GM12878 (cell line): ENCODE data around the gene KDM4C. TPM values are rescaled to one million over a fixed set of nuclear protein-coding genes. Genes with fewer than 3 reads are reported as not detected.

Experiments used
- ATAC-seq: fragments of 200-7000 bp; cut with Tn5 transposase; 3 replicates; pipeline ENCODE4 v1.9.1; 2020; ENCODE audit warnings: mild to moderate bottlenecking, moderate library complexity
- BruUV-seq: library from RNA; stranded (reverse); fragments of 400-500 nt; replicated peaks from 2 replicates; lab custom pipeline; 2021; lab: Mats Ljungman, UMichigan
- CTCF ChIA-PET: fragments of 300-600 bp; sonication (Branson Sonifier 250); formaldehyde crosslinking; extraction: SDS; loops from one replicate; lab custom pipeline; 2021; ENCODE audit warnings: inconsistent platforms; lab: Yijun Ruan, JAX
- POLR2A ChIA-PET: fragments of 350-600 bp; formaldehyde crosslinking; extraction: SDS; loops from one replicate; lab custom pipeline; 2021; ENCODE audit warnings: inconsistent platforms; lab: Charles Lee
- RAD21 ChIA-PET: fragments of 300-600 bp; sonication (Branson Sonifier 250); formaldehyde crosslinking; loops from one replicate; lab custom pipeline; 2023; ENCODE audit warnings: antibody characterized with exemption; ENCODE audit not compliant: unreplicated experiment; lab: Charles Lee
- SMC1A ChIA-PET: fragments of 300-600 bp; sonication (Branson Sonifier 250); formaldehyde crosslinking; loops from one replicate; lab custom pipeline; 2023; ENCODE audit not compliant: unreplicated experiment, uncharacterized antibody; lab: Charles Lee
- DNase-seq: peaks from one replicate; pipeline ENCODE4 v3.0.0-alpha.2; 2011; ENCODE audit warnings: low read depth, low spot score
- FAIRE-seq: peaks from 3 replicates; lab custom pipeline; 2011; peaks lifted over from hg19 to GRCh38; lab: Jason Lieb, UNC
- H2AFZ ChIP-seq: 2 replicates; pipeline ENCODE4 v1.6.0; 2011; ENCODE audit warnings: low read depth, low read length, control low read depth; ENCODE audit not compliant: control insufficient read depth
- H3K27ac ChIP-seq: 2 replicates; pipeline ENCODE4 v1.5.1; 2011; ENCODE audit warnings: control low read depth; ENCODE audit not compliant: control insufficient read depth, insufficient read depth
- H3K27me3 ChIP-seq, 2 experiments: replicated peaks in 1 of 2; 2 replicates each; pipeline versions ENCODE4 v1.6.0 to v1.6.1; 2011; ENCODE audit warnings: low read length in 1 of 2; ENCODE audit not compliant: control insufficient read depth in 2 of 2, insufficient read depth in 2 of 2
- H3K36me3 ChIP-seq, 2 experiments: 2 replicates each; pipeline ENCODE4 v1.5.1; 2011; ENCODE audit warnings: low read length in 1 of 2; ENCODE audit not compliant: control insufficient read depth in 2 of 2, insufficient read depth in 2 of 2
- H3K4me1 ChIP-seq: 2 replicates; pipeline ENCODE4 v1.6.1; 2011; ENCODE audit warnings: mild to moderate bottlenecking, low read length, moderate library complexity, mixed read lengths; ENCODE audit not compliant: control insufficient read depth, insufficient read depth
- H3K4me2 ChIP-seq: 2 replicates; pipeline ENCODE4 v1.6.0; 2011; ENCODE audit warnings: control low read depth; ENCODE audit not compliant: control insufficient read depth, insufficient read depth
- H3K4me3 ChIP-seq: fragments of 200-600 bp; sonication (generic); 2 replicates; pipeline ENCODE4 v1.5.1; 2016
- H3K79me2 ChIP-seq: 2 replicates; pipeline ENCODE4 v1.6.0; 2011; ENCODE audit warnings: low read length; ENCODE audit not compliant: control insufficient read depth, insufficient read depth
- H3K9ac ChIP-seq: 2 replicates; pipeline ENCODE4 v1.8.0; 2011; ENCODE audit warnings: low read length, control low read depth, mixed read lengths; ENCODE audit not compliant: control insufficient read depth, insufficient read depth
- H3K9me3 ChIP-seq: replicated peaks from 3 replicates; pipeline ENCODE4 v1.5.1; 2011; ENCODE audit warnings: mild to moderate bottlenecking, low read length; ENCODE audit not compliant: control insufficient read depth, insufficient read depth
- H4K20me1 ChIP-seq: 2 replicates; pipeline ENCODE4 v1.6.0; 2011; ENCODE audit not compliant: control insufficient read depth, insufficient read depth
- JUNB ChIP-seq: IDR thresholded peaks from 2 replicates; pipeline ENCODE4 v1.6.1; 2016; ENCODE audit warnings: antibody characterized with exemption, mild to moderate bottlenecking
- NRF1 ChIP-seq: conservative IDR thresholded peaks from 2 replicates; pipeline ENCODE4 v1.6.1; 2011; ENCODE audit warnings: mild to moderate bottlenecking, low read depth, low read length, improper control_type of control experiment
- RUNX3 ChIP-seq: IDR thresholded peaks from 2 replicates; pipeline ENCODE4 v1.6.1; 2012; ENCODE audit warnings: low read length, inconsistent platforms
- TCF7 ChIP-seq: IDR thresholded peaks from 2 replicates; pipeline ENCODE4 v1.6.1; 2014; ENCODE audit warnings: antibody characterized with exemption, borderline replicate concordance
- WGBS: methylation state at CpG from one replicate; pipeline ENCODE4 v1.1.6; 2016; ENCODE audit warnings: low lambda C conversion rate; ENCODE audit not compliant: insufficient replicate concordance, insufficient coverage; ENCODE audit errors: missing lambda C conversion rate; 5-methylcytosine and 5-hydroxymethylcytosine counted together
- in situ Hi-C: fragments of 300-500 bp; cut with MboI; formaldehyde crosslinking; loops from 9 replicates; pipeline ENCODE4 v1.14.3; 2018; ENCODE audit warnings: mixed read lengths
- intact Hi-C: fragments of 100-400 bp; cut with micrococcal nuclease; formaldehyde crosslinking; loops from one replicate; pipeline ENCODE4 v1.14.2; 2022; ENCODE audit not compliant: unreplicated experiment
- polyA plus RNA-seq, 11 experiments: library from polyadenylated mRNA; depleted of rRNA in 4 of 11; unstranded in 6 of 11; stranded (reverse) in 5 of 11; fragments of >200 nt; fragmentation: Nextera tagmentation in 4 of 11; fragmentation: Illumina TruSeq in 1 of 11; extraction: Ambion mirVana in 4 of 11; extraction: Trizol in 1 of 11; gene quantifications; 1 replicate in 1 of 11; 2 replicates in 10 of 11; pipeline versions ENCODE4 v1.2.1 to v1.2.3, GENCODE V29; 2011 to 2016; ENCODE audit warnings: inconsistent platforms in 2 of 11, missing spikeins in 2 of 11, low read depth in 1 of 11
- total RNA-seq, 4 experiments: library from RNA; depleted of rRNA in 3 of 4; stranded (reverse); fragments of >200 nt in 3 of 4; fragmentation: Illumina TruSeq in 1 of 4; extraction: Trizol in 1 of 4; gene quantifications; 2 replicates each; pipeline versions ENCODE4 v1.2.1 to v1.2.3, GENCODE V29; 2013 to 2021
- TF ChIP-seq, protein P1 (sequence below): fragments of 450-650 bp; IDR thresholded peaks from 2 replicates; pipeline ENCODE4 v1.6.1; 2018; ENCODE audit warnings: mild to moderate bottlenecking, low read depth, moderate library complexity; ENCODE audit not compliant: partially characterized antibody
- TF ChIP-seq, protein P2 (sequence below): IDR thresholded peaks from 2 replicates; pipeline ENCODE4 v1.6.1; 2012; ENCODE audit warnings: improper control_type of control experiment, low read depth, low read length; ENCODE audit not compliant: insufficient replicate concordance

KDM4C gene
- total and polyA plus RNA-seq, 10 of the 15 experiments (the other 5 are each of a cell fraction or from before 2014, with no cell fraction given): 6.8 to 41.2 (median 20.1) TPM

DNA sequence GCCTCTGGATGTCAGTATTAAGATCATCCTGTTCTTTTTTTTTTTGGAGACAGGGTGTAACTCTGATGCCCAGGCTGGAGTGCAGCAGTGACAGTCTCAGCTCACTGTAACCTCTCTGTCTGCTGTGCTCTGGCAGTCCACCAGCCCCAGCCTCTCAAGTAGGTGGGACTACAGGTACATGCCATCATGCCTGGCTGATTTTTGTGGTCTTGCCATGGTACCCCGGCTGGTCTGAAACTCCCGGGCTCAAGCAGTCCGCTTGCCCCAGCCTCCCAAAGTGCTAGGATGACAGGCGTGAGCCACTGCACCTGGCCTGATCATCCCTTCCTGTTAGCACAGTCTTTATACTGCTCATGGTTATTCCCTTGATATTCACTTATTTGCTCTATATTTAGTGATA lies 3.5 kb downstream of the KDM4C start:
- H3K79me2 ChIP-seq: peaks cover 81% of the 10 kb centered on the region
- no peak overlapping the region; the same call in 1 of the 2 replicates for H3K4me3 ChIP-seq
- no peaks in the 10 kb centered on the region; the same call in 2 of the 3 replicates for H3K9me3 ChIP-seq
- no peak overlapping the region for H3K27ac ChIP-seq
- peaks cover 4% of the 10 kb centered on the region for H3K4me1 ChIP-seq
- no peak overlapping the region for H2AFZ ChIP-seq
- TF ChIP-seq RUNX3 (0 out of 2 replicates have a peak, but pooled peaks have one; percentile 7), JUNB (no peak)
- ChIA-PET CTCF (interaction anchor here (1.3 kb wide), 1 partner anchor 66 kb away, joined by 4 read pairs; no protein-coding TSS in a partner anchor), RAD21 (no interaction called here), POLR2A (interaction anchor here (0.6 to 1.0 kb wide), 3 partner anchors 11 to 275 kb away, joined by 4 to 11 read pairs (median 10); no protein-coding TSS in a partner anchor), SMC1A (interaction anchor here (0.9 kb wide), 1 partner anchor 11 kb away, joined by 3 read pairs; no protein-coding TSS in a partner anchor)
- intact Hi-C loops (no loop called here), in situ Hi-C loops (no loop called here)
- H3K27me3 ChIP-seq: no peaks in the 10 kb centered on the region
- 6% methylated on average over 4 of the region's 4 CpGs for WGBS
- FAIRE-seq (no peak), DNase-seq (no peak), ATAC-seq (peak; percentile 0; the same call in 1 of the 3 replicates)
- H4K20me1 ChIP-seq: 0 out of 2 replicates have a peak, but pooled peaks cover 2% of the 10 kb centered on the region
- H3K9ac ChIP-seq: peak overlapping the region; percentile 12; the same call in 1 of the 2 replicates
- BruUV-seq: no TSS peak
- peak overlapping the region; percentile 52 for H3K4me2 ChIP-seq
- no peaks in the 10 kb centered on the region for H3K36me3 ChIP-seq

DNA sequence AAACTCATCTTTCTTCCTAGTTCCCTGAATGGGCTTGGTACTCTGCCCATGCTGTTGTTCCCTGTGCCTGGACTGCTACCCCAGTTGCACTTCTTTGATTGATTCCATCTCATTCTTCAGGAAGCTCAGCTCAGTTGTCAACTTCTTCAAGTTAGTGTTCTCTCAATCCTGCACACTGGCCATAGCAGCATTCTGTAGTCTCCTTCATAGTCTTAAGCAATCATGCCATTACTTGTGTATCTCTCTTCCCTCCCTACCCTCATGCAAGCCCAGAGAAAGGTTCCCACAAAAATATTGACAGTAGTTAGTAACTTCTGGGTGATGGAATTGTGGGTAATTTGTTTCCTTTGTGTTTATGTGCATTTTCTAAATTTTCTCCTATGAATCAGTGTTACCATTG lies 5.5 kb downstream of the KDM4C start:
- TF ChIP-seq TCF7 (no peak), NRF1 (no peak)
- TF ChIP-seq, protein P1, sequence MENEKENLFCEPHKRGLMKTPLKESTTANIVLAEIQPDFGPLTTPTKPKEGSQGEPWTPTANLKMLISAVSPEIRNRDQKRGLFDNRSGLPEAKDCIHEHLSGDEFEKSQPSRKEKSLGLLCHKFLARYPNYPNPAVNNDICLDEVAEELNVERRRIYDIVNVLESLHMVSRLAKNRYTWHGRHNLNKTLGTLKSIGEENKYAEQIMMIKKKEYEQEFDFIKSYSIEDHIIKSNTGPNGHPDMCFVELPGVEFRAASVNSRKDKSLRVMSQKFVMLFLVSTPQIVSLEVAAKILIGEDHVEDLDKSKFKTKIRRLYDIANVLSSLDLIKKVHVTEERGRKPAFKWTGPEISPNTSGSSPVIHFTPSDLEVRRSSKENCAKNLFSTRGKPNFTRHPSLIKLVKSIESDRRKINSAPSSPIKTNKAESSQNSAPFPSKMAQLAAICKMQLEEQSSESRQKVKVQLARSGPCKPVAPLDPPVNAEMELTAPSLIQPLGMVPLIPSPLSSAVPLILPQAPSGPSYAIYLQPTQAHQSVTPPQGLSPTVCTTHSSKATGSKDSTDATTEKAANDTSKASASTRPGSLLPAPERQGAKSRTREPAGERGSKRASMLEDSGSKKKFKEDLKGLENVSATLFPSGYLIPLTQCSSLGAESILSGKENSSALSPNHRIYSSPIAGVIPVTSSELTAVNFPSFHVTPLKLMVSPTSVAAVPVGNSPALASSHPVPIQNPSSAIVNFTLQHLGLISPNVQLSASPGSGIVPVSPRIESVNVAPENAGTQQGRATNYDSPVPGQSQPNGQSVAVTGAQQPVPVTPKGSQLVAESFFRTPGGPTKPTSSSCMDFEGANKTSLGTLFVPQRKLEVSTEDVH: no peak
- TF ChIP-seq, protein P2, sequence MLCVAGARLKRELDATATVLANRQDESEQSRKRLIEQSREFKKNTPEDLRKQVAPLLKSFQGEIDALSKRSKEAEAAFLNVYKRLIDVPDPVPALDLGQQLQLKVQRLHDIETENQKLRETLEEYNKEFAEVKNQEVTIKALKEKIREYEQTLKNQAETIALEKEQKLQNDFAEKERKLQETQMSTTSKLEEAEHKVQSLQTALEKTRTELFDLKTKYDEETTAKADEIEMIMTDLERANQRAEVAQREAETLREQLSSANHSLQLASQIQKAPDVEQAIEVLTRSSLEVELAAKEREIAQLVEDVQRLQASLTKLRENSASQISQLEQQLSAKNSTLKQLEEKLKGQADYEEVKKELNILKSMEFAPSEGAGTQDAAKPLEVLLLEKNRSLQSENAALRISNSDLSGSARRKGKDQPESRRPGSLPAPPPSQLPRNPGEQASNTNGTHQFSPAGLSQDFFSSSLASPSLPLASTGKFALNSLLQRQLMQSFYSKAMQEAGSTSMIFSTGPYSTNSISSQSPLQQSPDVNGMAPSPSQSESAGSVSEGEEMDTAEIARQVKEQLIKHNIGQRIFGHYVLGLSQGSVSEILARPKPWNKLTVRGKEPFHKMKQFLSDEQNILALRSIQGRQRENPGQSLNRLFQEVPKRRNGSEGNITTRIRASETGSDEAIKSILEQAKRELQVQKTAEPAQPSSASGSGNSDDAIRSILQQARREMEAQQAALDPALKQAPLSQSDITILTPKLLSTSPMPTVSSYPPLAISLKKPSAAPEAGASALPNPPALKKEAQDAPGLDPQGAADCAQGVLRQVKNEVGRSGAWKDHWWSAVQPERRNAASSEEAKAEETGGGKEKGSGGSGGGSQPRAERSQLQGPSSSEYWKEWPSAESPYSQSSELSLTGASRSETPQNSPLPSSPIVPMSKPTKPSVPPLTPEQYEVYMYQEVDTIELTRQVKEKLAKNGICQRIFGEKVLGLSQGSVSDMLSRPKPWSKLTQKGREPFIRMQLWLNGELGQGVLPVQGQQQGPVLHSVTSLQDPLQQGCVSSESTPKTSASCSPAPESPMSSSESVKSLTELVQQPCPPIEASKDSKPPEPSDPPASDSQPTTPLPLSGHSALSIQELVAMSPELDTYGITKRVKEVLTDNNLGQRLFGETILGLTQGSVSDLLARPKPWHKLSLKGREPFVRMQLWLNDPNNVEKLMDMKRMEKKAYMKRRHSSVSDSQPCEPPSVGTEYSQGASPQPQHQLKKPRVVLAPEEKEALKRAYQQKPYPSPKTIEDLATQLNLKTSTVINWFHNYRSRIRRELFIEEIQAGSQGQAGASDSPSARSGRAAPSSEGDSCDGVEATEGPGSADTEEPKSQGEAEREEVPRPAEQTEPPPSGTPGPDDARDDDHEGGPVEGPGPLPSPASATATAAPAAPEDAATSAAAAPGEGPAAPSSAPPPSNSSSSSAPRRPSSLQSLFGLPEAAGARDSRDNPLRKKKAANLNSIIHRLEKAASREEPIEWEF: no peak
- no peak overlapping the region for H2AFZ ChIP-seq
- no peaks in the 10 kb centered on the region; the same call in 1 of the 2 replicates for H3K4me1 ChIP-seq
- no TSS peak for BruUV-seq
- no peak overlapping the region for H3K9ac ChIP-seq
- FAIRE-seq (no peak), DNase-seq (no peak), ATAC-seq (no peak)
- RAD21 ChIA-PET: no interaction called here
- H4K20me1 ChIP-seq: 0 out of 2 replicates have a peak, but pooled peaks cover 2% of the 10 kb centered on the region
- H3K36me3 ChIP-seq: no peaks in the 10 kb centered on the region
- H3K27me3 ChIP-seq: no peaks in the 10 kb centered on the region
- peak overlapping the region; percentile 11 for H3K4me2 ChIP-seq
- SMC1A ChIA-PET: interaction anchor here (1.2 to 3.5 kb wide), 4 partner anchors 14 to 50 kb away, joined by 3 to 15 read pairs (median 4); no protein-coding TSS in a partner anchor
- in situ Hi-C loops: no loop called here
- no peak overlapping the region for H3K27ac ChIP-seq
- intact Hi-C loops: no loop called here
- POLR2A ChIA-PET: interaction anchor here (0.7 kb wide), 1 partner anchor 47 kb away, joined by 3 read pairs; no protein-coding TSS in a partner anchor
- CTCF ChIA-PET: no interaction called here
- H3K9me3 ChIP-seq: no peaks in the 10 kb centered on the region; the same call in 2 of the 3 replicates
- peaks cover 86% of the 10 kb centered on the region for H3K79me2 ChIP-seq
- H3K4me3 ChIP-seq: no peak overlapping the region
